LoVo (cell line): Measurements from ENCODE around the gene CARM1.
"Not testable (repeated sequence)": the region's sequence is repeated elsewhere in the genome, so short reads cannot be mapped to it uniquely, and the experiment has no call there.

Experiments
- DNase-seq: peaks from one replicate; pipeline ENCODE4 v3.0.0-alpha.2; 2016; ENCODE audit warnings: low spot score

Gene CARM1

GRCh38 chr19:10870955-10871603, at the start of gene CARM1:
Gene CARM1, plus strand, starts transcription at chr19:10871553. Its CDS starts 150 bp downstream, at chr19:10871703.
- peak; percentile 98 for DNase-seq

GRCh38 chr19:10823690-10824089, 47.7 kb upstream of the CARM1 start:
- DNase-seq: no peak

GRCh38 chr19:10826231-10826630, 45.1 kb upstream of the CARM1 start:
- no peak for DNase-seq

- DNase-seq: no peak
These were observed 44.5 kb upstream of the CARM1 start for GRCh38 chr19:10826846-10827245.

GRCh38 chr19:10828981-10829821, 42.2 kb upstream of the CARM1 start:
- DNase-seq: no peak

GRCh38 chr19:10829967-10830366, 41.4 kb upstream of the CARM1 start:
- no peak for DNase-seq

GRCh38 chr19:10830370-10830769, 41.0 kb upstream of the CARM1 start:
- DNase-seq: no peak

- DNase-seq: no peak
These were observed 40.2 kb upstream of the CARM1 start for GRCh38 chr19:10830931-10831779.

GRCh38 chr19:10831987-10832938, 39.1 kb upstream of the CARM1 start:
- DNase-seq: no peak

GRCh38 chr19:10832939-10833296, 38.4 kb upstream of the CARM1 start:
- no peak for DNase-seq

- DNase-seq: no peak
These were observed 36.1 kb upstream of the CARM1 start for GRCh38 chr19:10835089-10835753.

- DNase-seq: peak; percentile 99
These were observed 35.4 kb upstream of the CARM1 start, which contains the start of gene TMED1 for GRCh38 chr19:10835754-10836478. Gene TMED1, minus strand, starts transcription at chr19:10836212. Its CDS starts 21 bp downstream, at chr19:10836191.

- DNase-seq: peak; percentile 89
These were observed 34.6 kb upstream of the CARM1 start for GRCh38 chr19:10836479-10837330.

- DNase-seq: not testable (repeated sequence)
These were observed 33.7 kb upstream of the CARM1 start for GRCh38 chr19:10837649-10838048.

- no peak for DNase-seq
These were observed 33.0 kb upstream of the CARM1 start for GRCh38 chr19:10838377-10838776.

GRCh38 chr19:10839114-10840050, 32.0 kb upstream of the CARM1 start:
- DNase-seq: no peak

GRCh38 chr19:10842788-10843187, 28.6 kb upstream of the CARM1 start:
- no peak for DNase-seq
